GM12878 (cell line): Measurements from ENCODE around the gene KCNAB3. TPM values are rescaled to one million over a fixed set of nuclear protein-coding genes. Genes with fewer than 3 reads are reported as not detected.

ENCODE experiments used
- ATF3 ChIP-seq: IDR thresholded peaks from 2 replicates; pipeline ENCODE4 v1.6.1; 2011; ENCODE audit warnings: low read depth, mild to moderate bottlenecking, low read length, moderate library complexity, borderline replicate concordance; ENCODE audit errors: extremely low read depth
- BACH1 ChIP-seq: fragments of 450-650 bp; IDR thresholded peaks from 2 replicates; pipeline ENCODE4 v1.6.1; 2017; ENCODE audit warnings: mild to moderate bottlenecking, borderline replicate concordance
- CBFB ChIP-seq: IDR thresholded peaks from 2 replicates; pipeline ENCODE4 v1.6.1; 2016; ENCODE audit warnings: antibody characterized with exemption, low read depth
- CHD1 ChIP-seq: IDR thresholded peaks from 2 replicates; pipeline ENCODE4 v1.6.1; 2012; ENCODE audit warnings: low read depth, low read length, improper control_type of control experiment
- EED ChIP-seq: sonication (generic); IDR thresholded peaks from 2 replicates; pipeline ENCODE4 v1.6.1; 2016; ENCODE audit warnings: antibody characterized with exemption, low read depth
- GATAD2B ChIP-seq: fragments of 450-650 bp; conservative IDR thresholded peaks from 2 replicates; pipeline ENCODE4 v1.6.1; 2017; ENCODE audit warnings: low read depth, mild to moderate bottlenecking, moderate library complexity
- IRF3 ChIP-seq: fragments of 450-650 bp; IDR thresholded peaks from 2 replicates; pipeline ENCODE4 v1.6.1; 2014; ENCODE audit warnings: mild to moderate bottlenecking
- LARP7 ChIP-seq: fragments of 450-650 bp; IDR thresholded peaks from 2 replicates; pipeline ENCODE4 v1.6.1; 2017; ENCODE audit warnings: mild to moderate bottlenecking
- MLLT1 ChIP-seq: fragments of 450-650 bp; IDR thresholded peaks from 2 replicates; pipeline ENCODE4 v1.6.1; 2016; ENCODE audit warnings: mild to moderate bottlenecking
- MTA2 ChIP-seq: fragments of 450-650 bp; IDR thresholded peaks from 2 replicates; pipeline ENCODE4 v1.6.1; 2016; ENCODE audit warnings: low read depth, mild to moderate bottlenecking, moderate library complexity
- MTA3 ChIP-seq: IDR thresholded peaks from 2 replicates; pipeline ENCODE4 v1.6.1; 2012; ENCODE audit warnings: low read length, inconsistent platforms, borderline replicate concordance
- MXI1 ChIP-seq: fragments of 150-350 bp; IDR thresholded peaks from 2 replicates; pipeline ENCODE4 v1.6.1; 2011; ENCODE audit warnings: low read depth, mild to moderate bottlenecking, inconsistent platforms, low read length, improper control_type of control experiment
- MYB ChIP-seq: fragments of 150-350 bp; IDR thresholded peaks from 2 replicates; pipeline ENCODE4 v1.6.1; 2014; ENCODE audit warnings: mild to moderate bottlenecking, low read depth, low read length, borderline replicate concordance
- NFYA ChIP-seq: IDR thresholded peaks from 2 replicates; pipeline ENCODE4 v1.6.1; 2011; ENCODE audit warnings: low read depth, mild to moderate bottlenecking, low read length, improper control_type of control experiment, borderline replicate concordance
- NKRF ChIP-seq: fragments of 450-650 bp; conservative IDR thresholded peaks from 2 replicates; pipeline ENCODE4 v1.6.1; 2017; ENCODE audit warnings: mild to moderate bottlenecking, moderate library complexity
- PBX3 ChIP-seq: IDR thresholded peaks from 2 replicates; pipeline ENCODE4 v1.6.1; 2011; ENCODE audit warnings: mild to moderate bottlenecking, low read depth, low read length, moderate library complexity; ENCODE audit not compliant: insufficient replicate concordance
- RELB ChIP-seq: fragments of 450-650 bp; IDR thresholded peaks from 2 replicates; pipeline ENCODE4 v1.6.1; 2017; ENCODE audit warnings: low read depth, mild to moderate bottlenecking, moderate library complexity
- SP1 ChIP-seq: IDR thresholded peaks from one replicate; pipeline ENCODE4 v1.6.1; 2011; ENCODE audit warnings: low read depth, low read length
- TAF1 ChIP-seq: IDR thresholded peaks from 2 replicates; pipeline ENCODE4 v1.6.1; 2011; ENCODE audit warnings: mild to moderate bottlenecking, low read depth, low read length, borderline replicate concordance
- TCF12 ChIP-seq: IDR thresholded peaks from 2 replicates; pipeline ENCODE4 v1.6.1; 2011; ENCODE audit warnings: low read depth, mild to moderate bottlenecking, low read length
- TCF3 ChIP-seq: IDR thresholded peaks from 2 replicates; pipeline ENCODE4 v1.6.1; 2012; ENCODE audit warnings: low read depth, mild to moderate bottlenecking, low read length, borderline replicate concordance; ENCODE audit not compliant: insufficient read depth
- polyA plus RNA-seq, 11 experiments: library from polyadenylated mRNA; depleted of rRNA in 4 of 11; unstranded in 6 of 11; stranded (reverse) in 5 of 11; fragments of >200 nt; fragmentation: Nextera tagmentation in 4 of 11; fragmentation: Illumina TruSeq in 1 of 11; extraction: Ambion mirVana in 4 of 11; extraction: Trizol in 1 of 11; gene quantifications; 1 replicate in 1 of 11; 2 replicates in 10 of 11; pipeline versions ENCODE4 v1.2.1 to v1.2.3, GENCODE V29; 2011 to 2016; ENCODE audit warnings: inconsistent platforms in 2 of 11, missing spikeins in 2 of 11, low read depth in 1 of 11
- total RNA-seq, 4 experiments: library from RNA; depleted of rRNA in 3 of 4; stranded (reverse); fragments of >200 nt in 3 of 4; fragmentation: Illumina TruSeq in 1 of 4; extraction: Trizol in 1 of 4; gene quantifications; 2 replicates each; pipeline versions ENCODE4 v1.2.1 to v1.2.3, GENCODE V29; 2013 to 2021

KCNAB3 gene
- total and polyA plus RNA-seq, 10 of the 15 experiments (the other 5 are each of a cell fraction or from before 2014, with no cell fraction given), result 0.22 to 7.9 (median 1.8) TPM

GRCh38 chr17:7885367-7886226 is 44.1 kb downstream of the KCNAB3 start (continued):
- no peak for TF ChIP-seq IRF3
- peak; percentile 90; the same call in 1 of the 2 replicates for TF ChIP-seq MXI1
- TF ChIP-seq LARP7, result peak; percentile 69
- peak; percentile 15; the same call in 1 of the 2 replicates for TF ChIP-seq RELB
- no peak for TF ChIP-seq NFYA
- 0 out of 2 replicates have a peak, but pooled peaks have one; percentile 58 for TF ChIP-seq CHD1
- peak; percentile 11 for TF ChIP-seq SP1
- TF ChIP-seq MYB, result no peak
- TF ChIP-seq CBFB, result no peak
- TF ChIP-seq ATF3, result no peak
- TF ChIP-seq MTA3, result no peak
- 0 out of 2 replicates have a peak, but pooled peaks have one; percentile 19 for TF ChIP-seq TAF1
- TF ChIP-seq GATAD2B, result peak; percentile 83
- TF ChIP-seq NKRF, result peak; percentile 92
- TF ChIP-seq EED, result no peak
- peak; percentile 33; the same call in 1 of the 2 replicates for TF ChIP-seq MTA2
- TF ChIP-seq TCF3, result 0 out of 2 replicates have a peak, but pooled peaks have one; percentile 34
- peak; percentile 88 for TF ChIP-seq PBX3
- TF ChIP-seq TCF12, result 0 out of 2 replicates have a peak, but pooled peaks have one; percentile 10
- TF ChIP-seq MLLT1, result peak; percentile 63
- TF ChIP-seq BACH1, result peak; percentile 6; the same call in 1 of the 2 replicates
